GM19351 (cell line): ENCODE measurements around the gene LRRFIP1.

Experiments used
- ATAC-seq: cut with Tn5 transposase; IDR thresholded peaks from one replicate; pipeline ENCODE4 v1.9.1; 2021; ENCODE audit warnings: mild to moderate bottlenecking, moderate library complexity; ENCODE audit not compliant: unreplicated experiment

The LRRFIP1 gene

GRCh38 chr2:237700512-237701032, 73.2 kb downstream of the LRRFIP1 start:
- peak; percentile 24 for ATAC-seq

- no peak for ATAC-seq
These were observed 73.9 kb downstream of the LRRFIP1 start for GRCh38 chr2:237701033-237701858.

- no peak for ATAC-seq
These were observed 74.5 kb downstream of the LRRFIP1 start for GRCh38 chr2:237701859-237702390.

GRCh38 chr2:237702441-237703391, 75.3 kb downstream of the LRRFIP1 start:
- no peak for ATAC-seq

GRCh38 chr2:237704501-237705434, 77.4 kb downstream of the LRRFIP1 start:
- ATAC-seq = no peak

GRCh38 chr2:237706257-237706656, 78.9 kb downstream of the LRRFIP1 start:
- ATAC-seq = no peak

GRCh38 chr2:237708065-237708398, 80.6 kb downstream of the LRRFIP1 start:
- no peak for ATAC-seq

GRCh38 chr2:237708491-237708890, 81.1 kb downstream of the LRRFIP1 start:
- ATAC-seq = no peak

GRCh38 chr2:237708961-237709360, 81.6 kb downstream of the LRRFIP1 start:
- no peak for ATAC-seq

GRCh38 chr2:237711458-237712150, 84.2 kb downstream of the LRRFIP1 start:
- no peak for ATAC-seq

- no peak for ATAC-seq
These were observed 85.3 kb downstream of the LRRFIP1 start for GRCh38 chr2:237712477-237713377.

- no peak for ATAC-seq
These were observed 87.5 kb downstream of the LRRFIP1 start for GRCh38 chr2:237714690-237715458.

GRCh38 chr2:237715459-237715947, 88.1 kb downstream of the LRRFIP1 start:
- no peak for ATAC-seq

GRCh38 chr2:237716011-237716410, 88.6 kb downstream of the LRRFIP1 start:
- ATAC-seq = no peak

GRCh38 chr2:237717366-237718276, 90.2 kb downstream of the LRRFIP1 start:
- ATAC-seq = no peak

GRCh38 chr2:237718277-237718634, 90.9 kb downstream of the LRRFIP1 start:
- ATAC-seq = no peak

GRCh38 chr2:237720444-237720843, 93.1 kb downstream of the LRRFIP1 start:
- ATAC-seq = no peak
